Loucy (cell line): ENCODE measurements around the gene ZNF697.

Experiments
- CTCF ChIP-seq: fragments of 200-600 bp; sonication (generic); conservative IDR thresholded peaks from 2 replicates; pipeline ENCODE4 v1.5.1; 2014; ENCODE audit warnings: mild to moderate bottlenecking, antibody characterized with exemption, low read length
- EZH2phosphoT487 ChIP-seq: fragments of 200-600 bp; IDR thresholded peaks from 2 replicates; pipeline ENCODE4 v1.6.1; 2018; ENCODE audit warnings: antibody characterized with exemption, mild to moderate bottlenecking, moderate library complexity, borderline replicate concordance

GRCh38 chr1:119646521-119647227, 1.4 kb downstream of the ZNF697 start:
- TF ChIP-seq CTCF (no peak), EZH2phosphoT487 (no peak)
